Osteoblast (primary cell): ENCODE data around the gene GSE1. TPM values are rescaled to one million over a fixed set of nuclear protein-coding genes. Genes with fewer than 3 reads are reported as not detected.

Source experiments
- DNase-seq: peaks from one replicate; pipeline ENCODE4 v3.0.0; 2011; ENCODE audit warnings: low spot score, mixed read lengths; ENCODE audit not compliant: insufficient read length; ENCODE audit errors: missing footprints
- H2AFZ ChIP-seq: 2 replicates; pipeline ENCODE4 v1.6.0; 2011; ENCODE audit warnings: mild to moderate bottlenecking, low read length
- H3K27ac ChIP-seq: 2 replicates; pipeline ENCODE4 v1.5.1; 2011; ENCODE audit warnings: mild to moderate bottlenecking, low read depth, low read length, moderate library complexity
- H3K27me3 ChIP-seq: 2 replicates; pipeline ENCODE4 v1.6.0; 2012; ENCODE audit warnings: mild to moderate bottlenecking, control low read depth, inconsistent platforms, low read length, moderate library complexity; ENCODE audit not compliant: insufficient read depth
- H3K36me3 ChIP-seq: 2 replicates; pipeline ENCODE4 v1.5.1; 2011; ENCODE audit warnings: mild to moderate bottlenecking, low read length, control low read depth, moderate library complexity; ENCODE audit not compliant: insufficient read depth
- H3K4me1 ChIP-seq: 2 replicates; pipeline ENCODE4 v1.5.1; 2011; ENCODE audit warnings: mild to moderate bottlenecking, low read length, control low read depth, moderate library complexity; ENCODE audit not compliant: insufficient read depth
- H3K4me2 ChIP-seq: 2 replicates; pipeline ENCODE4 v1.6.0; 2011; ENCODE audit warnings: mild to moderate bottlenecking, low read length; ENCODE audit not compliant: insufficient read depth
- H3K4me3 ChIP-seq: fragments of 200-600 bp; sonication (generic); 3 replicates; pipeline ENCODE4 v1.5.1; 2012; ENCODE audit warnings: mild to moderate bottlenecking, low read length, inconsistent platforms; ENCODE audit not compliant: insufficient read depth
- H3K79me2 ChIP-seq: 2 replicates; pipeline ENCODE4 v1.6.0; 2012; ENCODE audit warnings: mild to moderate bottlenecking, low read length, control low read depth, inconsistent platforms; ENCODE audit not compliant: insufficient read depth
- H3K9me3 ChIP-seq: 2 replicates; pipeline ENCODE4 v1.5.1; 2011; ENCODE audit warnings: low read depth, low read length, control low read depth
- H4K20me1 ChIP-seq: 2 replicates; pipeline ENCODE4 v1.6.0; 2012; ENCODE audit warnings: mild to moderate bottlenecking, low read length, control low read depth; ENCODE audit not compliant: insufficient read depth
- CTCF ChIP-seq: IDR thresholded peaks from 2 replicates; pipeline ENCODE4 v1.5.1; 2011; ENCODE audit warnings: mild to moderate bottlenecking, low read depth, low read length, moderate library complexity; ENCODE audit errors: extremely low read depth
- total RNA-seq: library from RNA; depleted of rRNA; stranded (reverse); fragments of >200 nt; gene quantifications from 2 replicates; pipeline ENCODE4 v1.2.3, GENCODE V29; 2012

The GSE1 gene
- total RNA-seq, 1 donor = 49.6 TPM

GRCh38 chr16:85607321-85607765, 5.8 kb upstream of the GSE1 start:
- Histone ChIP-seq H2AFZ (no peak overlapping the region), H3K27me3 (no peaks in the 10 kb centered on the region), H3K36me3 (peaks cover 4% of the 10 kb centered on the region), H3K9me3 (no peaks in the 10 kb centered on the region), H3K79me2 (peaks cover 68% of the 10 kb centered on the region), H3K27ac (no peak overlapping the region), H3K4me1 (peaks cover 10% of the 10 kb centered on the region), H3K4me2 (no peak overlapping the region), H4K20me1 (peaks cover 71% of the 10 kb centered on the region), H3K4me3 (no peak overlapping the region)
- TF ChIP-seq CTCF = no peak
- no peak for DNase-seq

- no peak overlapping the region for H3K4me3 ChIP-seq
- H3K4me1 ChIP-seq = peaks cover 16% of the 10 kb centered on the region
- no peaks in the 10 kb centered on the region for H3K9me3 ChIP-seq
- no peaks in the 10 kb centered on the region for H3K27me3 ChIP-seq
- H3K4me2 ChIP-seq = no peak overlapping the region
- peaks cover 62% of the 10 kb centered on the region for H3K79me2 ChIP-seq
- peaks cover 4% of the 10 kb centered on the region for H3K36me3 ChIP-seq
- TF ChIP-seq CTCF = no peak
- H3K27ac ChIP-seq = no peak overlapping the region
- DNase-seq = no peak
- no peak overlapping the region for H2AFZ ChIP-seq
- peaks cover 66% of the 10 kb centered on the region for H4K20me1 ChIP-seq
Observed at GRCh38 chr16:85607796-85608514, 5.2 kb upstream of the GSE1 start.

GRCh38 chr16:85608515-85608885, 4.6 kb upstream of the GSE1 start:
- no peak overlapping the region for H3K27ac ChIP-seq

More at GRCh38 chr16:85608515-85608885, 4.6 kb upstream of the GSE1 start:
- Histone ChIP-seq H2AFZ (no peak overlapping the region), H3K4me3 (no peak overlapping the region), H3K4me2 (no peak overlapping the region), H3K9me3 (no peaks in the 10 kb centered on the region), H3K79me2 (peaks cover 64% of the 10 kb centered on the region), H4K20me1 (peaks cover 60% of the 10 kb centered on the region), H3K36me3 (peaks cover 4% of the 10 kb centered on the region), H3K4me1 (peaks cover 19% of the 10 kb centered on the region), H3K27me3 (no peaks in the 10 kb centered on the region)
- DNase-seq = no peak
- no peak for TF ChIP-seq CTCF
